ENCODE data around the gene B4GALNT4.
"Not testable (repeated sequence)": the region's sequence is repeated elsewhere in the genome, so short reads cannot be mapped to it uniquely, and the experiment has no call there.

B4GALNT4 gene

GRCh38 chr11:424232-424631 lies 54.9 kb downstream of the B4GALNT4 start:
- peaks cover 0 to 3% of the 10 kb centered on the region in 2 donors for H3K36me3 ChIP-seq (ENCODE audit: control insufficient read depth in 1 of 2, insufficient read depth in 2 of 2, low read length in 2 of 2)
- no peaks in the 10 kb centered on the region for H3K27me3 ChIP-seq (ENCODE audit: control insufficient read depth in 1 of 2, insufficient read depth in 2 of 2, low read length in 2 of 2)

GRCh38 chr11:424766-425165 lies 55.5 kb downstream of the B4GALNT4 start:
- H3K9ac ChIP-seq (ENCODE audit: low read depth in 1 of 2, low read length in 2 of 2); H3K4me1 ChIP-seq (ENCODE audit: control insufficient read depth in 1 of 2, insufficient read depth in 2 of 2, low read length in 2 of 2); H3K9me3 ChIP-seq (ENCODE audit: control insufficient read depth in 1 of 2, low read length in 2 of 2); H3K27me3 ChIP-seq (ENCODE audit: control insufficient read depth in 1 of 2, insufficient read depth in 2 of 2, low read length in 2 of 2); H3K4me3 ChIP-seq (ENCODE audit: low read depth in 1 of 2, low read length in 2 of 2); H3K27ac ChIP-seq (ENCODE audit: low read depth, low read length); H3K36me3 ChIP-seq (ENCODE audit: control insufficient read depth in 1 of 2, insufficient read depth in 2 of 2, low read length in 2 of 2): not testable (repeated sequence)

More at GRCh38 chr11:424232-424631, 54.9 kb downstream of the B4GALNT4 start:
- Histone ChIP-seq H3K9me3 (ENCODE audit: control insufficient read depth in 1 of 2, low read length in 2 of 2) (no peaks in the 10 kb centered on the region), H3K4me3 (ENCODE audit: low read depth in 1 of 2, low read length in 2 of 2) (no peak overlapping the region), H3K9ac (ENCODE audit: low read depth in 1 of 2, low read length in 2 of 2) (no peak overlapping the region), H3K27ac (ENCODE audit: low read depth, low read length) (no peak overlapping the region), H3K4me1 (ENCODE audit: control insufficient read depth in 1 of 2, insufficient read depth in 2 of 2, low read length in 2 of 2) (no peaks in the 10 kb centered on the region)

DNA sequence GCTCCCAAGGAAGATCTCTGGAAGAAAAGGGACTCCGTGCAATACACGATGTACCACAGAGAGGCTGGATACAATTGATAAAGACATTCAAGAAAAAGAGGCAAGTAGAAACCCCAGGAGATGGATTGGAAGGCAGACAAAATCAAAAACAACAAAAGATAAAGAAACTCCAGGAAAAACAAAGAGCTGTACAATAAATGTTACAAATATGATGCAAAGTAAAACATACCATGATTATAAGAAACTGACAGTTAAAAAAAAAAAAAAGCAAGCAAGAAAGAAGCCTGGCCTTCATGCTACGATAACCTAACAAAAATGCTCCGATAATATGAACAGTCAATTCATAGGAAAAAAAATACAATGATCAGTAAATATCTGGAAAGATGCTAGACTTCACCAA lies 56.0 kb downstream of the B4GALNT4 start:
- H3K9me3 ChIP-seq (ENCODE audit: control insufficient read depth in 1 of 2, low read length in 2 of 2): no peaks in the 10 kb centered on the region

GRCh38 chr11:426851-427250 lies 57.6 kb downstream of the B4GALNT4 start:
- H3K9ac ChIP-seq (ENCODE audit: low read depth in 1 of 2, low read length in 2 of 2): no peak overlapping the region
- H3K27ac ChIP-seq (ENCODE audit: low read depth, low read length): no peak overlapping the region
- no peaks in the 10 kb centered on the region for H3K9me3 ChIP-seq (ENCODE audit: control insufficient read depth in 1 of 2, low read length in 2 of 2)
- no peaks in the 10 kb centered on the region for H3K4me1 ChIP-seq (ENCODE audit: control insufficient read depth in 1 of 2, insufficient read depth in 2 of 2, low read length in 2 of 2)
- no peaks in the 10 kb centered on the region for H3K27me3 ChIP-seq (ENCODE audit: control insufficient read depth in 1 of 2, insufficient read depth in 2 of 2, low read length in 2 of 2)
- H3K36me3 ChIP-seq (ENCODE audit: control insufficient read depth in 1 of 2, insufficient read depth in 2 of 2, low read length in 2 of 2): peaks cover 0 to 3% of the 10 kb centered on the region in 2 donors
- H3K4me3 ChIP-seq (ENCODE audit: low read depth in 1 of 2, low read length in 2 of 2): no peak overlapping the region

More for the DNA sequence above, 56.0 kb downstream of the B4GALNT4 start:
- Histone ChIP-seq H3K36me3 (ENCODE audit: control insufficient read depth in 1 of 2, insufficient read depth in 2 of 2, low read length in 2 of 2) (peaks cover 0 to 3% of the 10 kb centered on the region in 2 donors), H3K9ac (ENCODE audit: low read depth in 1 of 2, low read length in 2 of 2) (no peak overlapping the region), H3K4me3 (ENCODE audit: low read depth in 1 of 2, low read length in 2 of 2) (no peak overlapping the region), H3K27me3 (ENCODE audit: control insufficient read depth in 1 of 2, insufficient read depth in 2 of 2, low read length in 2 of 2) (no peaks in the 10 kb centered on the region), H3K27ac (ENCODE audit: low read depth, low read length) (no peak overlapping the region), H3K4me1 (ENCODE audit: control insufficient read depth in 1 of 2, insufficient read depth in 2 of 2, low read length in 2 of 2) (no peaks in the 10 kb centered on the region)

GRCh38 chr11:428295-428694 lies 59.0 kb downstream of the B4GALNT4 start:
- Histone ChIP-seq H3K4me1 (ENCODE audit: control insufficient read depth in 1 of 2, insufficient read depth in 2 of 2, low read length in 2 of 2) (no peaks in the 10 kb centered on the region), H3K36me3 (ENCODE audit: control insufficient read depth in 1 of 2, insufficient read depth in 2 of 2, low read length in 2 of 2) (peaks cover 0 to 11% of the 10 kb centered on the region in 2 donors), H3K4me3 (ENCODE audit: low read depth in 1 of 2, low read length in 2 of 2) (no peak overlapping the region), H3K27me3 (ENCODE audit: control insufficient read depth in 1 of 2, insufficient read depth in 2 of 2, low read length in 2 of 2) (no peaks in the 10 kb centered on the region), H3K9me3 (ENCODE audit: control insufficient read depth in 1 of 2, low read length in 2 of 2) (no peaks in the 10 kb centered on the region), H3K9ac (ENCODE audit: low read depth in 1 of 2, low read length in 2 of 2) (no peak overlapping the region), H3K27ac (ENCODE audit: low read depth, low read length) (no peak overlapping the region)

DNA sequence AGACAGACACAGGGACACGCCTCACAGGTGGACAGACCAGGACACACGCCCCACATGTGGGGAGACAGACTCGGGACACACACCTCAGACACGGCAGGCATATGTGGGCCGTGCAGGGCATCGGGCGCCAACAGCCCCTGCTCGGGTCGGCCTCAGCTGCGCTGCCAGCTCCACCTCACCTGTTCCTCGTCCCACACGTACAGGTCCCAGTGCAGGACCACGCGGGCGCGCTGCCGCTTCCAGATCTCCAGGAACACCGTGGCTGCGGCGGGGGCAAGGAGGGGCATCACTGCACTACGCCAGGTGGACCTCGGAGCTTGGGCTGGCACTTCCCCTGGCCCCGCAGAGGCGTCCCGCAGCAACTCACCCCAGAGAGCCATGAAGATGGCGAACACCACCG lies 60.1 kb downstream of the B4GALNT4 start:
- no peak overlapping the region for H3K9ac ChIP-seq (ENCODE audit: low read depth in 1 of 2, low read length in 2 of 2)
- no peaks in the 10 kb centered on the region for H3K9me3 ChIP-seq (ENCODE audit: control insufficient read depth in 1 of 2, low read length in 2 of 2)
- peaks cover 0 to 11% of the 10 kb centered on the region in 2 donors for H3K36me3 ChIP-seq (ENCODE audit: control insufficient read depth in 1 of 2, insufficient read depth in 2 of 2, low read length in 2 of 2)
- H3K4me3 ChIP-seq (ENCODE audit: low read depth in 1 of 2, low read length in 2 of 2): no peak overlapping the region
- no peaks in the 10 kb centered on the region for H3K27me3 ChIP-seq (ENCODE audit: control insufficient read depth in 1 of 2, insufficient read depth in 2 of 2, low read length in 2 of 2)
- H3K4me1 ChIP-seq (ENCODE audit: control insufficient read depth in 1 of 2, insufficient read depth in 2 of 2, low read length in 2 of 2): no peaks in the 10 kb centered on the region
- H3K27ac ChIP-seq (ENCODE audit: low read depth, low read length): no peak overlapping the region

GRCh38 chr11:429931-430456 lies 60.7 kb downstream of the B4GALNT4 start:
- Histone ChIP-seq H3K4me3 (ENCODE audit: low read depth in 1 of 2, low read length in 2 of 2) (no peak overlapping the region), H3K27me3 (ENCODE audit: control insufficient read depth in 1 of 2, insufficient read depth in 2 of 2, low read length in 2 of 2) (no peaks in the 10 kb centered on the region), H3K4me1 (ENCODE audit: control insufficient read depth in 1 of 2, insufficient read depth in 2 of 2, low read length in 2 of 2) (no peaks in the 10 kb centered on the region), H3K9ac (ENCODE audit: low read depth in 1 of 2, low read length in 2 of 2) (no peak overlapping the region), H3K27ac (ENCODE audit: low read depth, low read length) (no peak overlapping the region), H3K36me3 (ENCODE audit: control insufficient read depth in 1 of 2, insufficient read depth in 2 of 2, low read length in 2 of 2) (peaks cover 0 to 11% of the 10 kb centered on the region in 2 donors), H3K9me3 (ENCODE audit: control insufficient read depth in 1 of 2, low read length in 2 of 2) (no peaks in the 10 kb centered on the region)

Measured in duodenal mucosa (tissue), 2 donors.